Measurements from ENCODE around the gene RETREG2.

RETREG2 gene

DNA sequence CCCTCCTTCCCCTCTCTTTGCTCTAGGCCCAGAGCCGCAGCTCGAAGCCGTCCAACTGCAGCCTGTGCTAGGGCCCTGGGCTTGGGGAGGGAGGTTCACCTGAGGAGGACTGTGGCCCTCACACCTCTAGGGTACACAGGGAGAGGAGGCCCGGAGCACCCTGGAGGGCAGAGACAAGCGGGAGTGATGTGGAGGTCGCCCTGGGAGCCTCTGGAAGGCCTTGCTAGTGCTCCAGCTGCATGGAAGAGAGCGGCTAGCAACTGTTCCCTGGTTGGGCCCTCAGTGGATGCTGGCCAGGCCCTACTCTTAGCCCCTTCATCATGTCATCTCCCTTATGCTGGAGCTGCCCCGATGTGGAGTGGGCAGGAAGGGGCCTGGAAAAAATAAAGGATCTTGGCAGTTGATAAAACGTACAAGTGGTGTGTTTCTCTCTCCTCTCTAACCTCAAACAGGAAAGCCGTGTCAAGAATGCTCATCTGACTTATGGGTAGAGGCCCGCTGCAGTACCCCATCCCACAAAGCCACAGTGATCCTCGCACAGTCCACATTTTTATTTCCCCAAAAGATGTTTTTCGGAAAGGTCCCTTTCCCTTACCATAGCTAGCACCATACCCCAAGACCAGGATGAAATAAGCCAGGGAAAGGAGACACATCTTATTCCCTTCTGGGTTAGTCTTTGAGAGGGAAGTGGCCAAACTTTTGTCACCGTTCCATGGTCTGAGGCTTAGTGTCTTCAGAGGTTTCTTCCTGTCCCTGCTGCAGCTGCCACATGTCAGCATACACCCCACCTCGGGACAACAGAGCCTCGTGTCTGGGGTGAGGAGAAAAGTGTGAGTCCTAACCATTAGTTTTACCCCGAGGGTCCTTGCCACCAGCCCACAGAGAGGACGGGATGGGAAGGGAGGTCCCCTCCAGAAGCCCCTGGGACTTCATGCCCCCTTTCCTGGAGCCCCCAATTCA, 31.4 kb downstream of the RETREG2 start:
- TF ChIP-seq, protein P1, sequence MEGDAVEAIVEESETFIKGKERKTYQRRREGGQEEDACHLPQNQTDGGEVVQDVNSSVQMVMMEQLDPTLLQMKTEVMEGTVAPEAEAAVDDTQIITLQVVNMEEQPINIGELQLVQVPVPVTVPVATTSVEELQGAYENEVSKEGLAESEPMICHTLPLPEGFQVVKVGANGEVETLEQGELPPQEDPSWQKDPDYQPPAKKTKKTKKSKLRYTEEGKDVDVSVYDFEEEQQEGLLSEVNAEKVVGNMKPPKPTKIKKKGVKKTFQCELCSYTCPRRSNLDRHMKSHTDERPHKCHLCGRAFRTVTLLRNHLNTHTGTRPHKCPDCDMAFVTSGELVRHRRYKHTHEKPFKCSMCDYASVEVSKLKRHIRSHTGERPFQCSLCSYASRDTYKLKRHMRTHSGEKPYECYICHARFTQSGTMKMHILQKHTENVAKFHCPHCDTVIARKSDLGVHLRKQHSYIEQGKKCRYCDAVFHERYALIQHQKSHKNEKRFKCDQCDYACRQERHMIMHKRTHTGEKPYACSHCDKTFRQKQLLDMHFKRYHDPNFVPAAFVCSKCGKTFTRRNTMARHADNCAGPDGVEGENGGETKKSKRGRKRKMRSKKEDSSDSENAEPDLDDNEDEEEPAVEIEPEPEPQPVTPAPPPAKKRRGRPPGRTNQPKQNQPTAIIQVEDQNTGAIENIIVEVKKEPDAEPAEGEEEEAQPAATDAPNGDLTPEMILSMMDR (IDR thresholded peaks at IDR 0.05; ENCODE audit: low read depth, low read length, missing control alignments): no peak
- no peak overlapping the region for H3K4me3 ChIP-seq (replicated peaks; ENCODE audit: low read depth, low read length)
- no peak for DNase-seq (ENCODE audit: extremely low read depth, low read depth)

DNA sequence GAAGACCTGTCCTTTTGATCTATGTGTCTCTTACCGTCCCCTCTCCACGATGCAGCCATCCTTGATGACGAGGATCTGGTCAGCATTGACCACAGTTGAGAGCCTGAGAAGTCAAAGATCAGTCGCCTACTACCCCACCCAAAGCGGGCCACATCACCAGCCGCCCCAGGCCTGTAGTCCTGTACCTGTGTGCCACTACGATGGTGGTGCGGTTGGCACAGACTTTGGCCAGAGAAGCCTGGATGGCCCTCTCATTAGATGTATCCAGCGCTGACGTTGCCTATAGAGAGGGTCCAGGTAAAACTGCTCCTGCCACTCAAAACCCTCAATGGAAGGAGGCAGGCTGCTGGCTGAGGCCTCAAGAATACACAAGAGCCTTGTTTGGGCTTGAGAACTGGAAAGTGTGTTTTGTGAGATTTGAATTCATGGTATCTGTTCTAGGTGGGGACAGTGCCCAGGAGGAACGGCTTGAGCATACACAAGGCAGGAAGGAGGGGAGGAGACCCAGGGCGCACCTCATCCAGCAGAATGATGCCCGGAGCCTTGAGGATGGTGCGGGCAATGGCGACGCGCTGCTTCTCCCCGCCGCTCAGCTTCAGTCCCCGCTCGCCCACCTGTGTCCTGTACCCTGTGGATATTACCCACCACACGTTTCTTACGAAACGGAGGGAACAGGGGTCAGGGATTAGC, 32.3 kb downstream of the RETREG2 start:
- DNase-seq (ENCODE audit: extremely low read depth, low read depth): no peak
- TF ChIP-seq, protein P1 (IDR thresholded peaks at IDR 0.05; ENCODE audit: low read depth, low read length, missing control alignments): no peak
- no peak overlapping the region for H3K4me3 ChIP-seq (replicated peaks; ENCODE audit: low read depth, low read length)

DNA sequence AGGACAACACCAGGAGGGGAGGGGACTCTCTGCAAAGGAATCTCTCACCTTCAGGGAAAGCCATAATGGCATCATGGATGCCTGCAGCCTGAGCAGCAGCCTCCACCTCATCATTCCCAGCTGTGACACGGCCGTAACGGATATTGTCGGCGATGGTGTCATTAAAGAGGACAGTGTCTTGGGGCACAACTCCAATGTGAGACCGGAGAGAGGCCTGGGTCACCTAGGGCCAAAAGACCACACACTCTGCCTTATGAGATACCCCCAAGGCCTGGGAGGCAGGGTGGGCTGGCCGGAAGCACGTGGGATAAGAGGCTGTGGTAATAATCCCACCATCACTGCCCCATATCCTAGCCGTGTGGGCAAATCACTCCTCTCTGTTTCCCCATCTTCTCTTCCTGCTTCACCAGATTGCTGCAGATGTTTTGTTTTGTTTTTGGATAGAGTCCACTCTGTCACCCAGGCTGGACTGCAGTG, 32.8 kb downstream of the RETREG2 start:
- no peak overlapping the region for H3K4me3 ChIP-seq (replicated peaks; ENCODE audit: low read depth, low read length)
- TF ChIP-seq, protein P1 (IDR thresholded peaks at IDR 0.05; ENCODE audit: low read depth, low read length, missing control alignments): no peak
- no peak for DNase-seq (ENCODE audit: extremely low read depth, low read depth)

DNA sequence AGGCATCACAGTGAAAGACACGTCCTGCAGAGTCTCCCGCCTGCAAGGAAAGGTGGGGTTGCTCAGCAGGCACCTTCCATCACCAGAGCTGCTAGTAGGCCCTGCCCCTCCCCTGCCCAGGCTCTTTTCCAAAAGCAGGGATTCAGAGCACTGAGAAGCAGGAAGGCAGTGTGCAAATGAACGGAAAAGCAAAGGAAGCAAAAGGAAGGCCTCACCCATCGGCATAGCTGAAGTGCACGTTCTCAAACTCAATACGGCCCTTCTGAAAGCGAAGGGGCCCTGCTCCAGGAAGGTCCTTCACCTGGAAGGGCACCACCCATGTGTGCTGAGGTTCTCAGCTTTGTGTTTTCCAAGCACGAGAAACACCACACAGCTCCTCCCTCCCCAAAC, 34.9 kb downstream of the RETREG2 start:
- no peak for DNase-seq (ENCODE audit: extremely low read depth, low read depth)
- TF ChIP-seq, protein P1 (IDR thresholded peaks at IDR 0.05; ENCODE audit: low read depth, low read length, missing control alignments): no peak
- no peak overlapping the region for H3K4me3 ChIP-seq (replicated peaks; ENCODE audit: low read depth, low read length)

DNA sequence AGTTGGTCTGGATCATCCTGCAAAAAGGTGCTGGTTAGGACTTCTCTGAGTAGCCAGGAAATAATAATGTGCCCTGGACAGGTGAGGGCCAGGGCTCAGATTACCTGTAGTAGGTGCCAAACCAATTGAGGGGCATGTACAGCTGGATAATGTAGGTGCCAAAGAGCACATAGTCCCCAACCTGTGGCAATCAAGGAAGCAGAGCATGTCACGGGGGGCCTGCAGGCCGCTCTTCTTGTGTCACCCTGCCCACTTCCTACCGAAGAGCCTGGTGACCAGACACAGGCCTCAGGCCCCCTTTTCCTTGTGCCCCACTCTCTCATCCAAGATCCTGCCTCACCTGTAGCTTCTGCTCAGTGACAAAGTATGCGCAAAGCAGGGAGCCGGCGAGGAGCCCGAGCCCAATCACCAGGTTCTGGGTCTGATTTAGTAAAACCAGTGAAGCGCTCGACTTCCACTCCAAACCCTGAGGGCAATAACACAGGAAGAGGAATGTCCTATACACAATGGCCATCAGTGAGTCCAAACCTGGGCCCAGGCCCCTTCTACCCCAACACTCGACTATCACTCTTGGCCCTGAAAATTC, 35.5 kb downstream of the RETREG2 start:
- no peak overlapping the region for H3K4me3 ChIP-seq (replicated peaks; ENCODE audit: low read depth, low read length)
- TF ChIP-seq, protein P1 (IDR thresholded peaks at IDR 0.05; ENCODE audit: low read depth, low read length, missing control alignments): no peak
- DNase-seq (ENCODE audit: extremely low read depth, low read depth): no peak

DNA sequence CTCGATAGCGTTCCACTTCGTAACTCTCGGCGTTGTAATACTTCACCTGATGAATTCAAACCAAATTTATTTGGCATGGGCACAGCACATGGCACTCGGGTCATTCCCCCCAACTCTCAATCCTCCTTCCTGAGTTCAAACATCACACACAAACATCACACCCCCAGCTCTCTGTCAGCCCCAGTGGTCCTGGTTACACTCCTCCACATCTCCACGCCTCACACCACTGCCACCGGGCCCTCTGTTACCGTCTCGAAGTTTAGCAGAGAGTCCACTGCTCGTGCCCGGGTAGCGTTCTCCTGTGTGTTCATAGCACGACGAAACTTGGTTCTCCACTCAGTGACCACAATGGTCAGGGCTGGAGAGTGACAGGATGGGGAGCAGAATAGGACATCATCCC, 36.1 kb downstream of the RETREG2 start:
- no peak overlapping the region for H3K4me3 ChIP-seq (replicated peaks; ENCODE audit: low read depth, low read length)
- TF ChIP-seq, protein P1 (IDR thresholded peaks at IDR 0.05; ENCODE audit: low read depth, low read length, missing control alignments): no peak
- DNase-seq (ENCODE audit: extremely low read depth, low read depth): no peak
